ENCODE results near the gene CEP41.

Gene CEP41

DNA sequence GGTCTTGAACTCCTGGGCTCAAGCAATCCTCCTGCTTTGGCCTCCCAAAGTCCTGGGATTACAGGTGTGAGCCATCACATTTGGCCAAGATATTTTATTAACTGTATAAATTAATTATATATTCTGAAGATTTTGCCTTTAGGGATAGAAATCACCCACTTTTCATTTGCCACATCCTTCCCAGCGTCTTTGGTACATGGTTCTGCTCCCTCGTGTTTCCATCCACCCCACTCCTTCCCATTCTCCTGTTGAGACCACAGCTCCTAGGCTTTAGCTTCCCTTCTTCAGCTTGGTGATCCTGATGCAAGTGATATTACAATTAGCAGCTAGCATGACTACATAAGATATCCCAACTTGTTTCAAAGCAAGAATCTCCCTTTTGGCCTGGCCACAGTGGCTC is 52.1 kb downstream of the CEP41 start:
- no peaks in the 10 kb centered on the region for H3K36me3 ChIP-seq (ENCODE audit: control insufficient read depth in 2 of 2, insufficient read depth in 2 of 2, low read length in 2 of 2)

DNA sequence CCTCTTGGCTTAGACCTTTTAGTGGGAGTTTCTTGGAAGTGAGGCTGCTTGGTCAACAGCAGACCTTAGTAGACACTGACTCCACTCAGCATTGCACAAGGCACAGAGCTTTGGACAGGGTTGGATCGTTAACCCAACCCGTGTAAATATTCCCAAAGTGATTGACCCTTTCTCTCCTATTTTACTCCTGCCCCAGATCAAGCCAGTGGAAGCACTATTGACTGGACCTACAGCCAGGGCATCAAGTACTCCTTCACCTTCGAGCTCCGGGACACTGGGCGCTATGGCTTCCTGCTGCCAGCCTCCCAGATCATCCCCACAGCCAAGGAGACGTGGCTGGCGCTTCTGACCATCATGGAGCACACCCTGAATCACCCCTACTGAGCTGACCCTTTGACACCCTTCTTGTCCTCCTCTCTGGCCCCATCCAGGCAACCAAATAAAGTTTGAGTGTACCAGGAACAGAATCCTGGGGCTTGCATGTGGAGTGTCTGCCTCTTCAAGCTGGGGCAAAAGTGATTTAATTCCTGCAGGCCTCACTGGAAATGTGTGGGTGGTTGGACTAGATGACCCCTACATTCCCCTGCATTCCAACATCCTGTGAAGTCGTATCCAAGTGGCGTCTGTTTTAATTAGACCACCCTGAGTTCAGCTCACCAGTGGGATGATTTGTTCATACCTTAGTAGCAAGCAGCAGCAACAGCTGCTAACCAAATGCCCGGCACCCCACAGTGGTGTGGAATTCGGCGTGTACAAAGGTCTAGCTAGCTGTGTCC is 53.0 kb downstream of the CEP41 start:
- Histone ChIP-seq H3K27ac (ENCODE audit: low read length) (no peak overlapping the region), H3K9me3 (ENCODE audit: control insufficient read depth in 2 of 2, low read length in 2 of 2) (no peaks in the 10 kb centered on the region), H3K4me1 (ENCODE audit: control insufficient read depth, insufficient read depth, low read length) (no peaks in the 10 kb centered on the region), H3K36me3 (ENCODE audit: control insufficient read depth in 2 of 2, insufficient read depth in 2 of 2, low read length in 2 of 2) (no peaks in the 10 kb centered on the region), H3K4me3 (ENCODE audit: low read length in 2 of 2) (no peak overlapping the region), H3K27me3 (ENCODE audit: control insufficient read depth in 1 of 2, insufficient read depth in 2 of 2, low read length in 2 of 2) (no peaks in the 10 kb centered on the region), H3K9ac (ENCODE audit: low read length in 2 of 2) (no peak overlapping the region)

More for the DNA sequence above, 52.1 kb downstream of the CEP41 start:
- Histone ChIP-seq H3K4me1 (ENCODE audit: control insufficient read depth, insufficient read depth, low read length) (no peaks in the 10 kb centered on the region), H3K9ac (ENCODE audit: low read length in 2 of 2) (no peak overlapping the region), H3K4me3 (ENCODE audit: low read length in 2 of 2) (no peak overlapping the region), H3K27ac (ENCODE audit: low read length) (no peak overlapping the region), H3K9me3 (ENCODE audit: control insufficient read depth in 2 of 2, low read length in 2 of 2) (no peaks in the 10 kb centered on the region), H3K27me3 (ENCODE audit: control insufficient read depth in 1 of 2, insufficient read depth in 2 of 2, low read length in 2 of 2) (no peaks in the 10 kb centered on the region)

DNA sequence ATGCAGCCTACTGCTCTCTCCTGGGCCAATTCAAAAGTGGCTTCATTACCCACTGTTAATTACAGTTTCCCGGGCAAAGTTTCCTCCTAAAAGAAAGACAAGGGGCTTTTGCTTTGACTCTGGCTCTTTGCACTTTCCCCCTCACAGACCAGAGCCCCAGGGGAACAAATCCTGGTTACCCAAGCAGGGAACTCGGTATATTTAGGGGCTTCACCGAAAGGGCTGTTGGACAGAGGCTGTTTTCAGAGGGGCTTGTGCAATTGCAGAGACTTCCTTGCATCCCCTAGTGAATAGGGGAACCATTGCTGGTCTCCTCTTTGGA is 53.5 kb downstream of the CEP41 start:
- Histone ChIP-seq H3K9me3 (ENCODE audit: control insufficient read depth in 2 of 2, low read length in 2 of 2) (no peaks in the 10 kb centered on the region), H3K4me1 (ENCODE audit: control insufficient read depth, insufficient read depth, low read length) (no peaks in the 10 kb centered on the region), H3K27ac (ENCODE audit: low read length) (no peak overlapping the region), H3K9ac (ENCODE audit: low read length in 2 of 2) (no peak overlapping the region), H3K4me3 (ENCODE audit: low read length in 2 of 2) (no peak overlapping the region), H3K27me3 (ENCODE audit: control insufficient read depth in 1 of 2, insufficient read depth in 2 of 2, low read length in 2 of 2) (no peaks in the 10 kb centered on the region), H3K36me3 (ENCODE audit: control insufficient read depth in 2 of 2, insufficient read depth in 2 of 2, low read length in 2 of 2) (no peaks in the 10 kb centered on the region)

DNA sequence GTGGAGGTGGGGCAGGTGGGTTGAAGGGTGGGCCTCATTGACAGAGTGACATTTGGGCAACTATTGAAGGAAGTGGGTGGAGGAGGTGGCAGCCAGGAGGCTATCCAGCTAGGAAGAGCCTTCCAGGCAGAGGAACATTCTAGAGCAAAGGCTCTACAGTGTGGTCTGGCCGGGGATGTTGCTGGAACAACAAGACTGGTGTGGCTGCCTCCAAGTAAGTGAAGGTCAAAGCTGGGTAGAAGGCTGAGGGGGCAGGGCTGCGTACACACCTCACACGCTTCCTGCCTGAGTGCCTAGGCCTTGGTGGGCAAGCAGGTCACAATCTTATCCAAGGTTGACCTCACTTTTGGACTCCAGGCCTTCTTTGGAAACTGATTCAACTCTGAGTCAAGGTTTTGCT is 53.9 kb downstream of the CEP41 start:
- Histone ChIP-seq H3K27me3 (ENCODE audit: control insufficient read depth in 1 of 2, insufficient read depth in 2 of 2, low read length in 2 of 2) (no peaks in the 10 kb centered on the region), H3K36me3 (ENCODE audit: control insufficient read depth in 2 of 2, insufficient read depth in 2 of 2, low read length in 2 of 2) (no peaks in the 10 kb centered on the region), H3K9ac (ENCODE audit: low read length in 2 of 2) (no peak overlapping the region), H3K27ac (ENCODE audit: low read length) (no peak overlapping the region), H3K9me3 (ENCODE audit: control insufficient read depth in 2 of 2, low read length in 2 of 2) (no peaks in the 10 kb centered on the region), H3K4me1 (ENCODE audit: control insufficient read depth, insufficient read depth, low read length) (no peaks in the 10 kb centered on the region), H3K4me3 (ENCODE audit: low read length in 2 of 2) (no peak overlapping the region)

DNA sequence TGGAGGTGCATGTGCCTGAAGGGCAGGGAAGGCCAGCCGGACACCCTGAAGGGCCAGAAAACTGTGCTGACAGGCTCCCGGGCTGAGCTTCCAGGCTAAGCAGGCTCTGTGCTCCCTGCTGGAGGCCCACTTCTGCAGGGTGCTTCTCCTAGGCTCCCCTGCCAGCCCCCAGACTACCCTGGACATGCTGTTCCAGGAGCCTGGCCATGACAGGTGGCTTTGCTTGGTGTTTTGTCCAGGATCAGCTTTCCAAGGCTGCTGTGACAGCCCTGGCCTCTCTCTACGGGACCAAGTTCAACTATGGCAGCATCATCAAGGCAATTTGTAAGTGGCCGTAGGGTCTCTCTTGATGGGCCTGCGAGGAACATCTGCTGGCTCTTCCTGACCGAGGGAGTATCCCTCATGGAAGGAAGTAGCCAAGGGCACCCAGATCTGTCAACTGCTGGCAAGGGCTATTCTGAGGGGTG is 55.2 kb downstream of the CEP41 start:
- Histone ChIP-seq H3K4me1 (ENCODE audit: control insufficient read depth, insufficient read depth, low read length) (peaks cover 2% of the 10 kb centered on the region), H3K36me3 (ENCODE audit: control insufficient read depth in 2 of 2, insufficient read depth in 2 of 2, low read length in 2 of 2) (no peaks in the 10 kb centered on the region), H3K9me3 (ENCODE audit: control insufficient read depth in 2 of 2, low read length in 2 of 2) (no peaks in the 10 kb centered on the region), H3K27me3 (ENCODE audit: control insufficient read depth in 1 of 2, insufficient read depth in 2 of 2, low read length in 2 of 2) (no peaks in the 10 kb centered on the region), H3K27ac (ENCODE audit: low read length) (no peak overlapping the region), H3K9ac (ENCODE audit: low read length in 2 of 2) (no peak overlapping the region), H3K4me3 (ENCODE audit: low read length in 2 of 2) (no peak overlapping the region)

DNA sequence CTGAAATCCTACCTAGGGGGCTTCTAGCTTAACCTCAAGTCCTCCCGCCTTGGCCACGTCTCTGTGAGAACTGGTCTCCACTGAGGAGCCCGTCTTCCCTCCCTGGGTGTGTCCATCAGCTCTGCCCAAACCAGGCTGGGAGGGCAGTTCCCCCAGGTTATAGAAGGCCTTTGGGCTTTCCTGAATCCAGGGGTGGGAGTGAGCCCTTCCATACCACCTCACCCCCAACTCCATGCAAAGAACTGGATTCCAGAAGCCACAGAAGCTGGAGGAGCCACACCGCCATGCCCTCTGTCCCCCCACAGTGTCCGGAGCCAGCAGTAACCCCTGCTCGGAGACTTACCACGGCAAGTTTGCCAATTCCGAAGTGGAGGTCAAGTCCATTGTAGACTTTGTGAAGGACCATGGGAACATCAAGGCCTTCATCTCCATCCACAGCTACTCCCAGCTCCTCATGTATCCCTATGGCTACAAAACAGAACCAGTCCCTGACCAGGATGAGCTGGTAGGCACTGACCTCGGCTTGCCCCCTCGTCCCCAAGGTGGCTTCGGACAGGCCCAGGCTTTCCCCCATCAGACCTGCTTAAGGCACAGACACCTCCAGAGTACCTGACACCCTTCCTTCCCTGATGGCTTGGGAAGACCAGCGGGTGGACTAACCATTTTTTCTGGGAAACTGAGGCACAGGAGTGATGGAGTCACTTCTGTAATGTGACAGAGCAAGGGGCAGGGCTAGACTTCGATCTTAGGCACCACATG is 55.8 kb downstream of the CEP41 start:
- no peaks in the 10 kb centered on the region for H3K9me3 ChIP-seq (ENCODE audit: control insufficient read depth in 2 of 2, low read length in 2 of 2)
- no peak overlapping the region for H3K27ac ChIP-seq (ENCODE audit: low read length)
- H3K27me3 ChIP-seq (ENCODE audit: control insufficient read depth in 1 of 2, insufficient read depth in 2 of 2, low read length in 2 of 2): no peaks in the 10 kb centered on the region
- no peak overlapping the region for H3K4me3 ChIP-seq (ENCODE audit: low read length in 2 of 2)
- peaks cover 9% of the 10 kb centered on the region for H3K4me1 ChIP-seq (ENCODE audit: control insufficient read depth, insufficient read depth, low read length)
- H3K36me3 ChIP-seq (ENCODE audit: control insufficient read depth in 2 of 2, insufficient read depth in 2 of 2, low read length in 2 of 2): no peaks in the 10 kb centered on the region
- no peak overlapping the region for H3K9ac ChIP-seq (ENCODE audit: low read length in 2 of 2)

DNA sequence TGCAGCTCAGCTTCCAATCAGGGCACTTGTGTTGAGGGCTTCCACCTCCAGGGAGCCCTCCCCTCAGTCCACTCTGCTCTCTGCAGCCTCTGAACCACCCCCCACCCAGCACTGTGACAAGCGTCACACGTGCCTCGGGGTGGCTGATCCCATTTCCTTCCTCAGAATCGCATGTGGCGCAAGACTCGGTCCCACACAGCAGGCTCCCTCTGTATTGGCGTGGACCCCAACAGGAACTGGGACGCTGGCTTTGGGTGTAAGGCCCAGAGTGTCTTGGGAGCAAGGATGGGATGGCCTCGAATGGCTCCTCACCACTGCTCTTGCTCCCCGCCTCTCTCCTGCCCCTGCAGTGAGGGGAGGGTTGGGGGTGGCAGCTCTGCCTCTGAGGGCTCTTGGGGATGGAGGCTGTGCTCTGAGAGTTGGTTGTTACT is 56.4 kb downstream of the CEP41 start:
- Histone ChIP-seq H3K4me1 (ENCODE audit: control insufficient read depth, insufficient read depth, low read length) (peaks cover 15% of the 10 kb centered on the region), H3K27me3 (ENCODE audit: control insufficient read depth in 1 of 2, insufficient read depth in 2 of 2, low read length in 2 of 2) (no peaks in the 10 kb centered on the region), H3K27ac (ENCODE audit: low read length) (no peak overlapping the region), H3K9me3 (ENCODE audit: control insufficient read depth in 2 of 2, low read length in 2 of 2) (no peaks in the 10 kb centered on the region), H3K4me3 (ENCODE audit: low read length in 2 of 2) (no peak overlapping the region), H3K9ac (ENCODE audit: low read length in 2 of 2) (no peak overlapping the region), H3K36me3 (ENCODE audit: control insufficient read depth in 2 of 2, insufficient read depth in 2 of 2, low read length in 2 of 2) (no peaks in the 10 kb centered on the region)

DNA sequence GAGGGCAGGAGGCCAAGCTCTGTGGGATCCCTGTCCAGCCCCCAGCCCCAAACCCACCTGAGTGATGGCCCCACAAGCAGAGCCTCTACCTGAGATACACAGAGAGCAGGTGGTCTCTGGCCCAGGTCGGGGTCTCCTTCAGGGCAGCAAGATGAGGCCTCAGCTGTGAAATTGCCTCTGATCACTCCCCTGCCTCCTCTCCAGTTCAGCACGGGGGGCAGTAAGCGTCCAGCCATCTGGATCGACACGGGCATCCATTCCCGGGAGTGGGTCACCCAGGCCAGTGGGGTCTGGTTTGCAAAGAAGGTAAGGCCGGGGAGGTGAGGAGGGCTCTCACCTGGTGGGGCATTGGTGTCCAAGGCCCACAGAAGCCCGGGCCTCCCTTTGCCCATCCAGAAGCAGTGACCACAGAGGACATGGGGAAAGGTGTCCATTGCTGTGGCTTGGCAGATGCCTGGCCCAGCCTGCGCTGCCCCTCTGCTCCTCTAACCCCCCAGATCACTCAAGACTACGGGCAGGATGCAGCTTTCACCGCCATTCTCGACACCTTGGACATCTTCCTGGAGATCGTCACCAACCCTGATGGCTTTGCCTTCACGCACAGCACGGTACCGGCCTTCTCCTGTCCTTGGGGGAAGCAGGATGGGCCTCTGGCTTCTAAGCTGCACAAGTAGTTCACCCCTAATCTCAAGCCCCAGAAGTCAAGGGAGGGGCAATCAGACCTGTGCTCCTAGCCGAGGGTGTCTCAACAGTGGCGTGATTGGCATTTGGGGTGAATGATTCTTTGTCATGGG is 57.4 kb downstream of the CEP41 start:
- no peaks in the 10 kb centered on the region for H3K36me3 ChIP-seq (ENCODE audit: control insufficient read depth in 2 of 2, insufficient read depth in 2 of 2, low read length in 2 of 2)
- no peak overlapping the region for H3K27ac ChIP-seq (ENCODE audit: low read length)
- peaks cover 15% of the 10 kb centered on the region for H3K4me1 ChIP-seq (ENCODE audit: control insufficient read depth, insufficient read depth, low read length)
- no peaks in the 10 kb centered on the region for H3K27me3 ChIP-seq (ENCODE audit: control insufficient read depth in 1 of 2, insufficient read depth in 2 of 2, low read length in 2 of 2)
- H3K9me3 ChIP-seq (ENCODE audit: control insufficient read depth in 2 of 2, low read length in 2 of 2): no peaks in the 10 kb centered on the region
- no peak overlapping the region for H3K4me3 ChIP-seq (ENCODE audit: low read length in 2 of 2)
- H3K9ac ChIP-seq (ENCODE audit: low read length in 2 of 2): no peak overlapping the region

DNA sequence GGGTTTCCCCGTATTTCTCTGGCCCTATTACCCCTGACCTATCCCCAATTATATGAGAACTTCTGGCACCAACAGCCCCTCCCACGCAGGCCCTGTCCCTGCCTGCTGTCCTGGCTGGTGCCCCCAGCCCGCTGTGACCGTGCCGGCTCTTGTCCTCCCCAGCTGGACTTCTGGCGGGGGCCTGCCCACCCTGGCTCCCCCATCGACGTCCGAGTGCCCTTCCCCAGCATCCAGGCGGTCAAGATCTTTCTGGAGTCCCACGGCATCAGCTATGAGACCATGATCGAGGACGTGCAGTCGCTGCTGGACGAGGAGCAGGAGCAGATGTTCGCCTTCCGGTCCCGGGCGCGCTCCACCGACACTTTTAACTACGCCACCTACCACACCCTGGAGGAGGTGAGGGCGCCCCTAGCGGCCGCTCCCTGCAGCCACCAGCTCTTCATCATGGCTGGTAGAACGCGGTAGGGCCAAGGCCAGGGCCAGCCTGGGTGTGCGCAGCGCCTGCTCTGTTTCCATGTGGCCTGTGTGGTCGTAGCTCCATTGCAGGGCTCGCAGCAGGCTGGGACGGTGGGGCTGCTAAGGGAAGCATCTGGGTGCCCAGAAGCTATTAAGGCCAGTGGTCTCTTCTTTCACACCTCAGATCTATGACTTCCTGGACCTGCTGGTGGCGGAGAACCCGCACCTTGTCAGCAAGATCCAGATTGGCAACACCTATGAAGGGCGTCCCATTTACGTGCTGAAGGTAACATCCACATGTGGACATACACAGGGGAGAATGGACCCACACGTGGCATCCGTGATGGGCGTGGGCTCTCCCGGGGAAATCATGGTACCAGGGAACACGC is 59.1 kb downstream of the CEP41 start:
- Histone ChIP-seq H3K4me3 (ENCODE audit: low read length in 2 of 2) (no peak overlapping the region), H3K4me1 (ENCODE audit: control insufficient read depth, insufficient read depth, low read length) (peaks cover 15% of the 10 kb centered on the region), H3K9ac (ENCODE audit: low read length in 2 of 2) (no peak overlapping the region), H3K36me3 (ENCODE audit: control insufficient read depth in 2 of 2, insufficient read depth in 2 of 2, low read length in 2 of 2) (no peaks in the 10 kb centered on the region), H3K27ac (ENCODE audit: low read length) (no peak overlapping the region), H3K27me3 (ENCODE audit: control insufficient read depth in 1 of 2, insufficient read depth in 2 of 2, low read length in 2 of 2) (no peaks in the 10 kb centered on the region), H3K9me3 (ENCODE audit: control insufficient read depth in 2 of 2, low read length in 2 of 2) (no peaks in the 10 kb centered on the region)

DNA sequence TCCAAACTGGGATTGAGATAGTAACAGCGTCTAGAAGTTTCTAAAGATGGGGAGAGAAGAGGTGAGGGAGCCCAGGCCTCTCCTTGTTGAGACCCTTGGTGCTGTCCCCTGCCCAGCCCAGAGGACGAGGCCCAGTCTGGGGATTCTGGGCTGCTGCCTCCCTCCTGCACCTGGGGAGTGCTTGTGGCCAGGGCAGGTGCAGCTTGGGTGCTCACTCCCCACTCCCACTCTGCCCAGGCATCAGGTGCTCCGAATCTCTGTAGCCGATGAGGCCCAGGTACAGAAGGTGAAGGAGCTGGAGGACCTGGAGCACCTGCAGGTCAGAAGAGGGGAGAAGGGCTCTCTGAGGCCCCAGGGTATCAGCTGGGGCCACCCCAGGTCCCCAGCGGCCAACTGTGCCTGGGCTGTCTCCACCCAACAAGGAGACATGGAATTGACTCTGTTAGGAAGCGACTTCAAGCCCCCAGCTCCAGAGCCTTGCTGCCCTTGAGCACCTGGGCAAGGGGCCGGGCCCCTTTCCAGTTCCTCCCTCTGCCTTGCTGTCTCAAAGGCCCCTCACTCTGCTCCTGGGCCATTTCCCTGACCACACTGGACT is 59.9 kb downstream of the CEP41 start:
- Histone ChIP-seq H3K9ac (ENCODE audit: low read length in 2 of 2) (no peak overlapping the region), H3K9me3 (ENCODE audit: control insufficient read depth in 2 of 2, low read length in 2 of 2) (peaks cover 0 to 4% of the 10 kb centered on the region in 2 donors), H3K27me3 (ENCODE audit: control insufficient read depth in 1 of 2, insufficient read depth in 2 of 2, low read length in 2 of 2) (no peaks in the 10 kb centered on the region), H3K27ac (ENCODE audit: low read length) (no peak overlapping the region), H3K4me1 (ENCODE audit: control insufficient read depth, insufficient read depth, low read length) (peaks cover 15% of the 10 kb centered on the region), H3K4me3 (ENCODE audit: low read length in 2 of 2) (no peak overlapping the region), H3K36me3 (ENCODE audit: control insufficient read depth in 2 of 2, insufficient read depth in 2 of 2, low read length in 2 of 2) (no peaks in the 10 kb centered on the region)
